ENCODE data around the gene MNT.

DNA sequence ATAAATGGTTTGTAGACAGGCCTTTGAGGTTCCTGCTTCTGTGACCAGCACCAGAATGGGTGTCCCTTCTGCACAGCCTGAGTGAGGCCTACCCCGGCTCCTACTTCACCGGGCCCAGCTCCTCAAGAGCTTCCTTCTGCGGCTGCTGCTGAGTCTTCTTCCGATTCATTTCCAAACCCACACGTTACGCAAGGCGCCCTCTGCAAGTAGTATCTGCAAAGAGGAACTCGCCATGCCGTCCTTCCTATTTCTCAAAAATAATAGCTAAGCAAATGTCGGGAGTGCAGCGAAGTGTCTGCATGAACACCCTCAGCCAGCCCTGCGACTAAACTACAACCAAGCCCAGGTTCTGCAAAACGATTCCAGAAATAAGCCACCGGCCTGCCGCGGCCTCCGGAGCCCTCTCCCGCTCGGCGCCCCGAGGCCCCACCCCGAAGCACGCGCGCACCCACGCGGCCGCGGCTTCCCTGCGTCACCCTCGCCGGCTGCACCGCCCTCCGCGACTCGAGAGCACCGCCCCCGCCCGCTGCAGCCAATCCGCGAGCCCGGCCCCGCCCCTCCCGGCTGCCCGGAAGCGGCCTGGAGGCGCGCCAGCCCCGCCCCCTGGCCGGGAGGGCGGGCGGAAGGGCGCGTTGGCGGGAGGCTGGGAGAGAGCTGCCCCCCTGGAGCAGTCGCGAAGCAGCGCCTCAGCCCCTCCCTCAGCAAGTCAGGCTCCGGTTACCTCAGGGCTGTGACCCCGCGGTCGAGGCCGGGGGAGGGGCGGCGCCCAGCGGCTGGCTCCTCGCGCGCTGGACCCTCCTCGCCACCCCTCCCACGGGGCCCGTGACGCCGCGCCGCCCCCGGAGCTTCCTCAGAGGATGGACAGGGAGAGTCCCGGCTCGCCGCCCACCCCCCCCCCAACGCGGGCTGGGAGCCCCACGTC lies 8.3 kb downstream of the MNT start:
- TF ChIP-seq, protein P1, sequence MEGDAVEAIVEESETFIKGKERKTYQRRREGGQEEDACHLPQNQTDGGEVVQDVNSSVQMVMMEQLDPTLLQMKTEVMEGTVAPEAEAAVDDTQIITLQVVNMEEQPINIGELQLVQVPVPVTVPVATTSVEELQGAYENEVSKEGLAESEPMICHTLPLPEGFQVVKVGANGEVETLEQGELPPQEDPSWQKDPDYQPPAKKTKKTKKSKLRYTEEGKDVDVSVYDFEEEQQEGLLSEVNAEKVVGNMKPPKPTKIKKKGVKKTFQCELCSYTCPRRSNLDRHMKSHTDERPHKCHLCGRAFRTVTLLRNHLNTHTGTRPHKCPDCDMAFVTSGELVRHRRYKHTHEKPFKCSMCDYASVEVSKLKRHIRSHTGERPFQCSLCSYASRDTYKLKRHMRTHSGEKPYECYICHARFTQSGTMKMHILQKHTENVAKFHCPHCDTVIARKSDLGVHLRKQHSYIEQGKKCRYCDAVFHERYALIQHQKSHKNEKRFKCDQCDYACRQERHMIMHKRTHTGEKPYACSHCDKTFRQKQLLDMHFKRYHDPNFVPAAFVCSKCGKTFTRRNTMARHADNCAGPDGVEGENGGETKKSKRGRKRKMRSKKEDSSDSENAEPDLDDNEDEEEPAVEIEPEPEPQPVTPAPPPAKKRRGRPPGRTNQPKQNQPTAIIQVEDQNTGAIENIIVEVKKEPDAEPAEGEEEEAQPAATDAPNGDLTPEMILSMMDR (optimal IDR thresholded peaks at IDR 0.05 in 1 of 3, IDR thresholded peaks at IDR 0.05 in 1 of 3, conservative IDR thresholded peaks at IDR 0.05 in 1 of 3; ENCODE audit: extremely low read depth in 1 of 3, insufficient read depth in 2 of 3, low read length in 3 of 3): no peak
- TF ChIP-seq EZH2 (IDR thresholded peaks at IDR 0.05; ENCODE audit: low read length): no peak

All from keratinocyte (primary cell).